K562 (cell line): ENCODE measurements around the gene TMEM143. TPM values are rescaled to one million over a fixed set of nuclear protein-coding genes. Genes with fewer than 3 reads are reported as not detected.

Source experiments
- BRF2 ChIP-seq: IDR thresholded peaks from 3 replicates; pipeline ENCODE4 v1.6.1; 2011; ENCODE audit warnings: borderline replicate concordance, mild to moderate bottlenecking; ENCODE audit not compliant: insufficient read length, insufficient read depth
- DIDO1 ChIP-seq: fragments of 450-650 bp; IDR thresholded peaks from 2 replicates; pipeline ENCODE4 v1.6.1; 2016; ENCODE audit warnings: low read depth, missing biosample characterization, missing genetic modification characterization
- ESRRB ChIP-seq: fragments of 250-450 bp; sonication (Bioruptor Pico); IDR thresholded peaks from 2 replicates; pipeline ENCODE4 v1.5.0; 2020; ENCODE audit warnings: mild to moderate bottlenecking, moderate library complexity, borderline replicate concordance
- GTF2A2 ChIP-seq: IDR thresholded peaks from 2 replicates; pipeline ENCODE4 v1.6.1; 2016; ENCODE audit warnings: mild to moderate bottlenecking, missing genetic modification characterization, missing compliant biosample characterization
- LCOR ChIP-seq: sonication (generic); formaldehyde crosslinking; IDR thresholded peaks from 2 replicates; pipeline ENCODE4 v1.8.0; 2022; ENCODE audit warnings: mild to moderate bottlenecking, missing genetic modification reagents
- NELFE ChIP-seq: IDR thresholded peaks from 2 replicates; pipeline ENCODE4 v1.6.1; 2011; ENCODE audit warnings: mild to moderate bottlenecking; ENCODE audit not compliant: insufficient read depth, insufficient read length
- POLR2B ChIP-seq: fragments of 450-650 bp; IDR thresholded peaks from 2 replicates; pipeline ENCODE4 v1.6.1; 2018; ENCODE audit warnings: low read depth; ENCODE audit not compliant: partially characterized antibody
- PRDM10 ChIP-seq: fragments of 450-650 bp; IDR thresholded peaks from 2 replicates; pipeline ENCODE4 v1.6.1; 2018; ENCODE audit not compliant: partially characterized antibody
- RAD51 ChIP-seq: fragments of 450-650 bp; IDR thresholded peaks from 2 replicates; pipeline ENCODE4 v1.7.1; 2016; ENCODE audit warnings: low read depth, mild to moderate bottlenecking, borderline replicate concordance
- SMC3 ChIP-seq: conservative IDR thresholded peaks from 2 replicates; pipeline ENCODE4 v1.6.1; 2011; ENCODE audit warnings: low read depth, low read length, improper control_type of control experiment; ENCODE audit not compliant: insufficient read depth
- SP2 ChIP-seq: IDR thresholded peaks from 2 replicates; pipeline ENCODE4 v1.6.1; 2011; ENCODE audit warnings: mild to moderate bottlenecking, low read depth, low read length, moderate library complexity; ENCODE audit not compliant: poor library complexity, severe bottlenecking; ENCODE audit errors: extremely low read depth
- ZHX1 ChIP-seq: fragments of 150-350 bp; conservative IDR thresholded peaks from 2 replicates; pipeline ENCODE4 v1.6.1; 2014; ENCODE audit warnings: low read length
- ZNF507 ChIP-seq: conservative IDR thresholded peaks from 2 replicates; pipeline ENCODE4 v1.6.1; 2017; ENCODE audit warnings: missing genetic modification characterization, missing compliant biosample characterization
- polyA plus RNA-seq, 8 experiments: library from polyadenylated mRNA; depleted of rRNA in 4 of 8; stranded (reverse) in 5 of 8; unstranded in 3 of 8; fragments of >200 nt; fragmentation: Nextera tagmentation in 2 of 8; fragmentation: Illumina TruSeq in 1 of 8; extraction: Ambion mirVana in 2 of 8; extraction: Trizol in 1 of 8; gene quantifications; 2 replicates each; pipeline versions ENCODE4 v1.2.1 to v1.2.3, GENCODE V29; 2011 to 2014; ENCODE audit warnings: inconsistent platforms in 1 of 8, missing spikeins in 1 of 8
- total RNA-seq, 7 experiments: library from RNA; depleted of rRNA in 6 of 7; stranded (reverse); fragments of >200 nt in 6 of 7; fragmentation: Illumina TruSeq in 2 of 7; extraction: Trizol in 2 of 7; gene quantifications; 2 replicates each; pipeline versions ENCODE4 v1.2.1 to v1.2.3, GENCODE V29; 2011 to 2021; ENCODE audit warnings: low replicate concordance in 1 of 7

The TMEM143 gene
- total and polyA plus RNA-seq, 9 of the 15 experiments (the other 6 are each of a cell fraction or from before 2014, with no cell fraction given): 0.66 to 8.8 (median 4.3) TPM

- TF ChIP-seq SMC3 (no peak; the same call in 1 of the 2 replicates), PRDM10 (peak; percentile 81), RAD51 (peak; percentile 87), DIDO1 (no peak), GTF2A2 (tag) (no peak), NELFE (no peak), ESRRB (no peak), BRF2 (no peak), LCOR (CRISPR knock-in tag) (peak; percentile 98), ZNF507 (no peak), SP2 (no peak), POLR2B (peak; percentile 79), ZHX1 (no peak)
These were observed 41.8 kb downstream of the TMEM143 start (continued) for GRCh38 chr19:48321622-48322591.
